ENCODE data around the gene KCTD19. TPM values are rescaled to one million over a fixed set of nuclear protein-coding genes. Genes with fewer than 3 reads are reported as not detected.

The KCTD19 gene
- total and polyA plus RNA-seq, 2 donors (not counting 1 experiment from before 2014, with no cell fraction given): 0.52 TPM; not detected in 1

GRCh38 chr16:67258161-67258835 is 68.2 kb downstream of the KCTD19 start:
- Histone ChIP-seq H3K4me1 (ENCODE audit: control insufficient read depth in 2 of 2, insufficient read depth in 2 of 2, low read length in 2 of 2) (no peaks in the 10 kb centered on the region), H3K4me3 (ENCODE audit: control extremely low read depth in 1 of 5, extremely low read depth in 1 of 5, insufficient read depth in 1 of 5, low read depth in 2 of 5, low read length in 4 of 5) (no peak overlapping the region), H3K27me3 (replicated peaks in 1 of 4; ENCODE audit: control extremely low read depth in 1 of 4, control insufficient read depth in 3 of 4, insufficient read depth in 4 of 4, low read length in 3 of 4) (peaks cover 0 to 2% (median 0%) of the 10 kb centered on the region in 4 experiments), H3K36me3 (replicated peaks in 1 of 2; ENCODE audit: control extremely low read depth in 1 of 2, control insufficient read depth in 1 of 2, extremely low read depth in 1 of 2, insufficient read depth in 2 of 2, low read length in 1 of 2) (no peaks in the 10 kb centered on the region), H3K4me2 (replicated peaks; ENCODE audit: low read depth, low read length, poor library complexity, severe bottlenecking) (no peak overlapping the region), H4K20me1 (ENCODE audit: control insufficient read depth, insufficient read depth, low read length, poor library complexity, severe bottlenecking) (no peaks in the 10 kb centered on the region), H3K79me2 (ENCODE audit: control insufficient read depth, insufficient read depth, low read length) (no peaks in the 10 kb centered on the region), H3K27ac (ENCODE audit: low read length in 2 of 2) (no peak overlapping the region), H3K9me3 (ENCODE audit: control extremely low read depth in 1 of 3, control insufficient read depth in 2 of 3, insufficient read depth in 1 of 3, low read length in 2 of 3) (no peaks in the 10 kb centered on the region), H3K9ac (ENCODE audit: low read length) (no peak overlapping the region), H2AFZ (ENCODE audit: insufficient read depth, low read depth, low read length, poor library complexity, severe bottlenecking) (no peak overlapping the region)
- Mint-ChIP-seq H3K4me1 (no peaks in the 10 kb centered on the region), H3K4me3 (no peak overlapping the region), H3K27me3 (peaks cover 12% of the 10 kb centered on the region), H3K9me3 (ENCODE audit: insufficient read depth) (no peaks in the 10 kb centered on the region), H3K27ac (no peak overlapping the region)
- intact Hi-C loops (cut with micrococcal nuclease): no loop called here
- DNase-seq (no peak), ATAC-seq (ENCODE audit: low read depth) (no peak)
- CTCF ChIA-PET: interaction anchor here (1.1 kb wide), 1 partner anchor 221 kb away, joined by 3 read pairs; no protein-coding TSS in a partner anchor
- WGBS (ENCODE audit: insufficient coverage): 96% methylated on average over 9 of the region's 11 CpGs
- POLR2A ChIA-PET: no interaction called here
- TF ChIP-seq CTCF (IDR thresholded peaks at IDR 0.05) (no peak), EZH2 (IDR thresholded peaks at IDR 0.05; ENCODE audit: borderline replicate concordance, insufficient read depth, low read depth, low read length, poor library complexity, severe bottlenecking) (no peak)

GRCh38 chr16:67257486-67258160 is 68.9 kb downstream of the KCTD19 start:
- Histone ChIP-seq H4K20me1 (ENCODE audit: control insufficient read depth, insufficient read depth, low read length, poor library complexity, severe bottlenecking) (no peaks in the 10 kb centered on the region), H3K4me2 (replicated peaks; ENCODE audit: low read depth, low read length, poor library complexity, severe bottlenecking) (no peak overlapping the region), H3K79me2 (ENCODE audit: control insufficient read depth, insufficient read depth, low read length) (no peaks in the 10 kb centered on the region), H3K27ac (ENCODE audit: low read length in 2 of 2) (no peak overlapping the region), H3K4me1 (ENCODE audit: control insufficient read depth in 2 of 2, insufficient read depth in 2 of 2, low read length in 2 of 2) (no peaks in the 10 kb centered on the region), H3K36me3 (replicated peaks in 1 of 2; ENCODE audit: control extremely low read depth in 1 of 2, control insufficient read depth in 1 of 2, extremely low read depth in 1 of 2, insufficient read depth in 2 of 2, low read length in 1 of 2) (no peaks in the 10 kb centered on the region), H2AFZ (ENCODE audit: insufficient read depth, low read depth, low read length, poor library complexity, severe bottlenecking) (no peak overlapping the region), H3K4me3 (ENCODE audit: control extremely low read depth in 1 of 5, extremely low read depth in 1 of 5, insufficient read depth in 1 of 5, low read depth in 2 of 5, low read length in 4 of 5) (no peak overlapping the region), H3K27me3 (replicated peaks in 1 of 4; ENCODE audit: control extremely low read depth in 1 of 4, control insufficient read depth in 3 of 4, insufficient read depth in 4 of 4, low read length in 3 of 4) (peaks cover 0 to 4% (median 0%) of the 10 kb centered on the region in 4 experiments), H3K9me3 (ENCODE audit: control extremely low read depth in 1 of 3, control insufficient read depth in 2 of 3, insufficient read depth in 1 of 3, low read length in 2 of 3) (no peaks in the 10 kb centered on the region), H3K9ac (ENCODE audit: low read length) (no peak overlapping the region)
- ATAC-seq (ENCODE audit: low read depth) (no peak), DNase-seq (no peak)
- no peak for TF ChIP-seq EZH2 (IDR thresholded peaks at IDR 0.05; ENCODE audit: borderline replicate concordance, insufficient read depth, low read depth, low read length, poor library complexity, severe bottlenecking)
- TF ChIP-seq CTCF (IDR thresholded peaks at IDR 0.05): no peak
- ChIA-PET CTCF (no interaction called here), POLR2A (no interaction called here)
- no peaks in the 10 kb centered on the region for H3K4me1 Mint-ChIP-seq
- WGBS (ENCODE audit: insufficient coverage): 63% methylated on average over 3 of the region's 4 CpGs
- intact Hi-C loops (cut with micrococcal nuclease): no loop called here
- H3K27me3 Mint-ChIP-seq: peaks cover 5% of the 10 kb centered on the region
- H3K9me3 Mint-ChIP-seq (ENCODE audit: insufficient read depth): no peaks in the 10 kb centered on the region
- no peak overlapping the region for H3K27ac Mint-ChIP-seq
- no peak overlapping the region for H3K4me3 Mint-ChIP-seq

All from B cell (primary cell).